ENCODE data around the gene MIPOL1.
"Not testable (repeated sequence)": the region's sequence is repeated elsewhere in the genome, so short reads cannot be mapped to it uniquely, and the experiment has no call there.

The MIPOL1 gene

DNA sequence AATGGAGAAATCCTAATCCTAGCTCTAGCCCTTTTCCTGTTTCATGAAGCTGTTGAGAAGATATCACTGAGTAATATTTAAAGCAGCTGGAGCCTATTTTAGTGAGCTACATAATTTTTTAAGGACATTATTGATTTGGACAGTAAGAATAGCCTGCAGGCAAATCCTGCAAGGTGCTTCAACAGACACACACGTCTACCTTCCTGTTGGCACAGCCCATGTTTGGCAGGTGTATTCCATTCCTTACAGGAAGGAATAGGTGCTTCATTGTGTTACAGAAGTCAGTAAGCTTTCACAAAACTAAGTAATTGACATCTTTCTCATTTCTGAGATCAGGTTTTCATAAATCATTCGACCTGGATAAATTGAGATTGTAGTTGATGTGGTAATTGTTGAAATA is 346.7 kb downstream of the MIPOL1 start:
- no peak for DNase-seq (ENCODE audit: low read depth, low spot score)

DNA sequence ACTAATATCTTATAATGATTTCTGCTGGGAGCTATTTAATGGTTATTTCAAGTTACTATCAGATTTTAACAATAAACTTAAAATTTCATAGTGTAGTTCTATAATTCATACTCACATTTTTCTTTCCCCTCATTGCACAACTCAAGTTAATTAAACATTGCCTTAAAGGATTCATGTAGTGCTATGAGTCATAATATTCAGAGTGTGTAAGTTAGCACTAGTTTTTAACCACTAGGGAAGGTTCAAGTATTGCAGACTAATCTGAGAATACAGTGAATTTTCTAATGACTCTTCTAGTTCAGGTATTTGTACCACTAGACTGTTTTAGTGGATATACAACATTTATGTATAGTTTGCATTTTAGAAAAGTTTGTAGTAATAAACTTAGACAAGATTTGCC is 347.4 kb downstream of the MIPOL1 start:
- no peak for DNase-seq (ENCODE audit: low read depth, low spot score)

DNA sequence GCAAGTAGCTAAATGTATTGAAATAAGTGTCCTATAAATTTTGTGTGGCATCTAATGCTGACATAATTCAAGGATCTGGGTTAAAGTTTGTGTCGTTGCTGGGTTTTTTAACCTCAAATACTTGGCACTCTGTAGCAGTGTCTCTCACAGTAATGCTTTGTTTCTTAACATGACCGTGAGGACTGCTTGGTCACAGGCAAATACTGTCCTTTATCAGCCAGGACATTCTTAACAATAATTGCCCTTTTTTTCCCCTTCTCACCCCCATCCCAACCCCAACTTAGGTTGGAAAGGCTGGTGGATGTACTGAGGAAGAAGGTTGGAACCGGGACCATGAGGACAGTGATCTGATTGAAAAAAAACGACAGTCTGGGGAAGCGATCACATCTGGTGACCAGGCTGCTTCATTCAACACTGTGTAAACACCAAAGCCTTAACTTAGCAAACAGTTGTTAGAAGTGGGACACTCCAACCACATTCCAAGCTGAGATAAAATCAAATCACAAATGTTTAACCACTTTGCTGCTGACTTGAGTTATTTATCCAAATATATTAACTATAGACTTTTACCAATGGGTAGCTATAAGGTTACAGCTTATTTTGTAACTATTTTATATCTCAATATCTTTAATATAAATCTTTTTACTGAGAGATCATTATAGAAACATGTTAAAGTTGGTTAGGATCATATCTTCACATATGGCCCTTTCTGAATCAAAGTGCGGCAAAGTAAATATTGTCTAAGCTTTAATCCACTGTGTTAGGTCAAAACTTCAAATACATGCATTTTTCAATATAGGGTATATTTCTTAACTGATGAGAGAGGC is 349.1 kb downstream of the MIPOL1 start:
- DNase-seq (ENCODE audit: low read depth, low spot score): no peak

DNA sequence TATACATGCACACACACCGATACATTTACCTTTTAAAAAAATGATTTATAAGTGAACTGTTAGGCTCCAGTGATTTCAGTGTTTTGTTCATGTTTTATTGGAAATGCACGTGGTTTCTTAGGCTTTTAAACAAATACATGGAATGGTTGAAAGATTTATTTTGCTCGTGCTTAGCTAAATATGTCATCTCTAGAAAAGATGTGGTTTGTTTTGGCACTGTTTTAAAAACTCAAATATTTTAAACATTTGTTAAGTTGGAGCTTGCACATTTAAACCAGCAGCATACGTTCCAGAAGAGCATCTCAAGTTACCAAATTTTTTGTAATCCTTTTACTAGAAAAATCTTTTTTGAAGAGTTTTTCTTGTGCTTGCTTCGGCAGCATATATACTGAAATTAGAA is 352.8 kb downstream of the MIPOL1 start:
- DNase-seq (ENCODE audit: low read depth, low spot score): no peak

DNA sequence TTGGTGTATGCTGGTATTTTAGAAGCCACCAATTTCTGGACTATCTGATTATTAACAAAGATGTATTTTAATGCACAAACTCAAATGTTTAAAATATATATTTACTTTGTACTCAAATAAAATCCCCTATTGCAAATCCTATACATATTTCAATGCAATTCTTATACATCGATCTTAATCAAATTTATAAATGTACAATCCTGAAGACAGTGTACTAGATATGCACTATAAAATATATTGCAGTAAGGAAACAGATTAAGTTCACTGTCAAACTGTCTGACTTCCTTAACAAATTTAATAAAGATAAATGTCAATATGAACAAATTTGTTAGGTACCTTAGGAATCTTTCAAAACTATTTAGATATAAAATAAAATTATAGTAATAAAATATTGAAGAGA is 353.4 kb downstream of the MIPOL1 start:
- no peak for DNase-seq (ENCODE audit: low read depth, low spot score)

DNA sequence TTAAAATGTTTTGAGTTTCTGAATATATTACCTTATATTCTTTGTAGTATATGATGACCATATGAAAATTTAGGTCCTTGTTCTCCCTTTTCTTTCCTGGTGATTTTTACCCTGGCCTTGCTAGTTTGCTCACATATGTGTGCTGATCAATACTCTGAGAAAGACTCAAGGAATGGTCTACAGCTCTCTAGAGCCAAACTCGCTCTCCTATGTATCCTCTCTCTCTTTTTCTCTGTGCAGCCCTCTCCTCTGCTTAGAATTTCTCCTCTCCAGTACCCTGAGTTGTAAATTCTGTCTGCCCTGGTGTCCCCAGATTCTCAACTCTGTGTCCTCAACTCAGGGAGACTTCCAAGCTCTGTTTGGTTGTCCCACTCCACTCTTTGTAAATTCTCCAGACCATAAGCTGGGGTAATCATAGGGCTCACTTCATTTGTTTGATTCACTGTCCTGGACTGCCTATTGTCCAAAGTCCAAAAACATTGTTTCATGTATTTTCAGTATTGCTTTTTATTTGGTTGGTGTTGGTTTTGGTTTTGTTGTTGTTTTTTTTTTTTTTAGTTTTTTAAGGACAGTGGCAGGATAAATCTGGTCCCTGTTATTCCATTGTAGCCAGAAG is 356.3 kb downstream of the MIPOL1 start:
- no peak for DNase-seq (ENCODE audit: low read depth, low spot score)

DNA sequence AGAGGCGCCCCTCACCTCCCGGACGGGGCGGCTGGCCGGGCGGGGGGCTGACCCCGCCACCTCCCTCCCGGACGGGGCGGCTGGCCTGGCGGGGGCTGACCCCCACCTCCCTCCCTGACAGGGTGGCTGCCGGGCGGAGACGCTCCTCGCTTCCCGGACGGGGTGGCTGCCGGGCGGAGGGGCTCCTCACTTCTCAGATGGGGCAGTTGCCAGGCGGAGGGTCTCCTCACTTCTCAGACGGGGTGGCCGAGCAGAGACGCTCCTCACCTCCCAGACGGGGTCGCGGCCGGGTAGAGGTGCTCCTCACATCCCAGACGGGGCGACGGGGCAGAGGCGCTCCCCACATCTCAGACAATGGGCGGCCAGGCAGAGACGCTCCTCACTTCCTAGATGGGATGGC is 357.9 kb downstream of the MIPOL1 start:
- not testable (repeated sequence) for DNase-seq (ENCODE audit: low read depth, low spot score)

DNA sequence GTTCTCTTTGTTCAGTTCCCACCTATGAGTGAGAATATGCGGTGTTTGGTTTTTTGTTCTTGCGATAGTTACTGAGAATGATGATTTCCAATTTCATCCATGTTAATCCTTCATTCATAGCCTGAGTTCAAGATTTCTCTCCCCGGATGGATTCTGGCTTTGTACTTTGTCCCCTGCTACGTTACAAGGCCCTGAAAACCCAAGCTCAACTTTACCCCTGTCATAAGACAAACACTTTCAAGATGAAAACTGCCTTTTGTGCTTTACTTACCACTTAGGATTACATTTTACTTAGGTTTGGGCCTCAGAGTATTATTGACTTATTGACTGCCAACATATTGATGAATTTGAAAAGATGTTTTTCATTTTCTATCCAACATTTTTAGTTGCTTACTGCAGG is 361.0 kb downstream of the MIPOL1 start:
- DNase-seq (ENCODE audit: low read depth, low spot score): no peak

DNA sequence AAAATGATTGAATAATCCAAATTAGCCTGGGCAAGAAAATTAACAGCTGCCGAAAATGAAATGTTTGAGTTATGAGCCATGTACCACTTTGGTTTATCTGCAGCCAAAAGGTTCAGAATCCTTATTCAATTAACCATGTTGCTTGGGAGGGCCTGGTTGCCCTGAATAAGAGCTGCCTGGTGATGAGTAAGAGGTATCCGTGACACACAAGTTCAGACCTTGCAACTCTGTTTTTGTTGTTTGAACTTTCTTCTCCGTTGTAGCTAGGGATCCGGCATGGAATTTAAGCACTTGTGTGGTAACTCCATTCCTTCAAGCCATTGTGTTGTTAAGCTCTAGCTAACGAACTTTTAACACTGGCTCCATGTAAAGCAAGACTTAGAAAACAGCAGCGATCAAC is 361.6 kb downstream of the MIPOL1 start:
- no peak for DNase-seq (ENCODE audit: low read depth, low spot score)

DNA sequence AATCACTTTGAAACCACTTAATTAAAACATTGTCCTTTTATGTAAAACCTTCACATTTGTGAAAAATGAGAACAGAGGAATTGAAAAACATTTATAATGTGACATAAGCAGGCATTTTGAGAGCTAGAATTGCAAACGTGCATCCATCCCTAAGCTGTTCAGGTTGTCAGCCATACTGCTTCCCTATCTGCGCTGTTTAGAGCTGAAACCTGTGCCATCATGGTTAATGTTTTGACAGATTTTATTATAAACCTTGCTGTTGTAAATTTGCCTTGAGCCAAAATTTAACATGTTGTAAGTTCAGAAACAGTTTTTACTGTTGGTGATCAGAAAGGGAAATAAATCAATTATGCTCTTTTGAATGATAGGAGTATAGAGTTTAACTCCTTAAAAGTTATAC is 365.5 kb downstream of the MIPOL1 start:
- DNase-seq (ENCODE audit: low read depth, low spot score): no peak

DNA sequence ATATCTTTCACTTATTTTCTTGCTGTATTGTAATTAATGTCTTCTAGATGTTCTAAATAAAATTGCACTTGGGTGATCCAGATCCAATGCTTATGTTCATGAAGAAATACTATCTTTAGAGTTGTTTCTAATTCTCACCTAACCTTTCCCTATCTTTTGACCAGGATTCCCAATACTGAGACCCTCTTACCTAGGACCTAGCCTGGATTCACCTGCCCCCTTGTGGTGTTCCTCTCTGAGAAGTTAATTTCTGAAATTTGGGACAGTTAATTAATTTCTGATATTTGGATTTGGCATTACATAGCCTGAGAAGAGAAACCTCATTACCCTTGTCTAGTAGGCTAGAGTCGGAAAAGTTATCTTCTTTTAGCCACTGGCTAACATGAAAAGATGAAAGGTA is 367.8 kb downstream of the MIPOL1 start:
- DNase-seq (ENCODE audit: low read depth, low spot score): no peak

DNA sequence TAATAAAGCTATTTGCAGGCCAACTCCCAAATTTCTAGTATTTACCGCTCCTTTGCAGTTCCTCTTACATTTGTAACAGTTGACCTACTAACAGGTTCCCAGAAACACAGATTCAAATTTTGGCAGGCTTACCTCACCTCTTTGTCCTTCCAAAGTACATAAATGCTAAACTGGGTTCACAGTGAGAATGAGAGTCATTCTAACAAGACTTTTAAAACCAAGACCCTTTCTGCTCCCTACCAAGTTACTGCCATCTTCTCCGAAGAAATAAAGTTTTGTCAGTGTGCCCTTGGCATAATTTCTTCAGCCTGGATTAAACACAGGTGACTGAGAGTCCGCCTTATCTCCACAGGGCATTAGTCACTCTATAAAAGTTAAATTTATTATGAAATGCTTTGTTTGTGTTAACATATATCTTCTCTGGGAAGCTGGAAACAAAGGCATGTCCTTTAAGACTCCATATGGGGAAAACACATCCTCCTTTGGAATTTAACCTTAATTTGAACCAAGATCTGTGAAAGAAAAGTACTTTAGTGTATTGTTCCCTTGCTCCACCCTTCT is 369.2 kb downstream of the MIPOL1 start:
- no peak for DNase-seq (ENCODE audit: low read depth, low spot score)

DNA sequence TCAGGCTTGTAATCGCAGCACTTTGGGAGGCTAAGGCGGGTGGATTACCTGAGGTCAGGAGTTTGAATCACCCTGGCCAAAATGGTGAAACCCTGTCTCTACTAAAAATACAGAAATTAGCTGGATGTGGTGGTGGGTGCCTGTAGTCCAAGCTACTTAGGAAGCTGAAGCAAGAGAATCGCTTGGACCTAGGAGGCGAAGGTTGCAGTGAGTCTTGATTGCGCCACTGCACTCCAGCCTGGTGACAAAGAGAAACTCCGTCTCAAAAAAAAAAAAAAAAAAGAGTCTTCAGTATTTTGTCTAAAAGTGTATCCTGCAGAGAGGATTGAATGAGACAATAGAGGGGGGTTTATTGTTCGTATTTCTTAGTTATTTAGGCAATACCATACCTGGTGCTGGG is 372.0 kb downstream of the MIPOL1 start:
- DNase-seq (ENCODE audit: low read depth, low spot score): no peak

DNA sequence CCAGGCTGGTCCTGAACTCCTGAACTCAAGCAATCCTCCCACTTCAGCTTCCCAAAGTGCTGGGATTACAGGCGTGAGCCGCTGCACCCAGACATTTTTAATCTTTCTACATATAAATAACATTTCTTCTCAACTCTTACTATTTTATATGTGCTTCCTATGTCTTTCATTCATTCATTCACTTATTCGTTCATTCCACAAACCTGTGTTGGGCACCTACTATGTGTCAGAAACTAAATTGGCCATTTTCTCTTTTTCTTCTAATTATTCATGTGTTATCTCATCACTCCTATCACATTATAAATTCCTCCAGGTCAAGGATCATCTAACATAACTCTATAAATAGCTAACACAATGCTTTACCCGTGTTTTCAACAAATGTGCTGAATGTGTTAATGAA is 373.7 kb downstream of the MIPOL1 start:
- no peak for DNase-seq (ENCODE audit: low read depth, low spot score)

DNA sequence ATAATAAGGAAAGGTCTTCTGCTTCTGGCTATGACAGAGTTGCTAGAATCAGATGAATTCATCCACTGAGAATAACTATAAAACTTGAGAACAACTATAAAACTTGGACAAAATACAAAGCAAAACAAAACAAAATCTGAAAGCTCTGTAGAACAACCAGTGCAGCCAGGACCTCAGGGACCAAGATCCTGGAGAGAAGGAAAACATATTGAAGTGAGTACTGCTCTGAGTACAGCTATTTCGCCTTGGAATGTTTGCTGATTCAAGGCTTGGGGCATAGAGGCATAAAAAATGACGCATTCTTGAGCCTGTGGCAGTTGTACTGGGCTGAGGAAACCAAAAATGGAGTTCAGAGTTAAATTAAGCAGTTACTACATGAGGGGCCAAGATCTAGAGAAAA is 375.6 kb downstream of the MIPOL1 start:
- DNase-seq (ENCODE audit: low read depth, low spot score): no peak

DNA sequence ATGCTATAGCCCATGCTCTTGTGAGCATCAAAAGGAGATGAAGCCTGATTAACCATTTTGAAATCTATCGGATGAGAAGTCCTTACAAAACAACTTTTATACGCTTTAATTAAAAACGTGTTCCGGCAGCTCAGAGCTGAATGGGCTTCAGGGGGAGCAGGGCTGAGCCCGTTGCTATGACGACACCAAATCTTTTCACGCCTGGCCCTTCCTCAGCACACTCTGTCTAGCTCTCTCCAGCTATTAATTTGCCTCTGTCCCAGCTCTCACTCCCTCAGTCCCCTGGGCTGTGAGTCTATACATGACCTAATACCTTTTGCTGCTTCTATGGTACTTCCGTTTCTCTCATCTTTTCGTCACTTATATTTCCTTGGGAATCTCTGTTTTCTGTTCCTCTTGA is 381.5 kb downstream of the MIPOL1 start:
- no peak for DNase-seq (ENCODE audit: low read depth, low spot score)

DNA sequence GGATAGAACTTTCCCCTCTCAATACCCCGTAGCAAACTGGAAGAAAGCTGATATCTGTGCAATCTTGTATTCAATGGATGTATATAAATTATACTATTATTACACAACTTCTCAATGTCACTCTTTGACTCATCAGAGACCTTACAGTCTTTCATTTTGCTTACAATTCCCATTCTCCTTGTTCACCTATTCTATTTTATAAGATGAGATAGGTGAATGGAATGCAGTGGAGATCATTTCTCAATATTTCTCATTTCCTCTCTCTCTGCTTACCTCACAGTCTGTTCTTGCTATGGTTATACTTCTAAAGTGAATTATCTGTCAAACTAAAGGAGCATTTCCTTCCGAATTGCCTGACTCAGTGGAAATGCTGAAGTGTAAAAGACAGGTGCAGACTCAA is 382.4 kb downstream of the MIPOL1 start:
- DNase-seq (ENCODE audit: low read depth, low spot score): no peak

DNA sequence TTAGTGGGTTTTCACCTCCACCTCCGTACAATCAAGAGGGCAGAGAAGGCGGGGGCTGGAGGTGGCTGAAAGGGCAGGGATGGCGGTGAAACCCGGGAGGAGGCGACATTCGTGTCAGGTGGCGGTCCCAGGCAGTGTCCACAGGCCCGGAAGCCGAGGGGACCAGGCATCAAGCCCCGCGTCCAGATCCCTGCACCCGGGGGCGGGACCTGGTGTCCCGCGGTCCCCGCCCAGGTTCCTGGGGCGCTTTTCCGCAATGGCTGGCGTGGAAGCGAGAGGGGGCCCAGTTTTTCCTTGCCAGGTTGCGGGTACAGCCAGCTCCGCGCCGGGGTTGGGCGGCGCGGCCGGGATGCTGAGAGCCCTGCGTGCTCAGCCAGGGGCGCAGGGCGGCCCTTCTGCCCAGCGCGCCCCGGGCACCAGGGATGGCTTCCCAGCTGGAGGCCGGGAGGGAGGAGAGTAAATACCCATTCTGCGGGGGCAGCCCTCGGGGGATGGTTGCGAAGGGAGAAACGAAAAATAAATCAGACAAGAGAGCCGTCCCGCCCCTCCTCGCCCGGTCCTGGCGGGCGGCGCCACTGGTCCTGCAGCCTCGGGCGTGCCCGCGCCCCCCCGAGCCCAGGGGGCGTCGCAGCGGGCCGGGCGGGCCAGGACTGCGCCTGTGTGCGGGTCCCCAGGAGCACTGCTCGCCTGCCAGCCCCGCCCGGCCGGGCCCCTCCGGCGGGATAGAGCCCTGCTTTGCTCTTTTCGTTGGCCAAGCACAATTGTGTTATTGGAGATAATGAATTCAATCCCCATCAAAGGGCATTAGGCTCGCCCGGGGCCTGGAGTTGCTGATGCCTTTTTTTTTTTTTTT is 385.8 kb downstream of the MIPOL1 start:
- DNase-seq (ENCODE audit: low read depth, low spot score): no peak

DNA sequence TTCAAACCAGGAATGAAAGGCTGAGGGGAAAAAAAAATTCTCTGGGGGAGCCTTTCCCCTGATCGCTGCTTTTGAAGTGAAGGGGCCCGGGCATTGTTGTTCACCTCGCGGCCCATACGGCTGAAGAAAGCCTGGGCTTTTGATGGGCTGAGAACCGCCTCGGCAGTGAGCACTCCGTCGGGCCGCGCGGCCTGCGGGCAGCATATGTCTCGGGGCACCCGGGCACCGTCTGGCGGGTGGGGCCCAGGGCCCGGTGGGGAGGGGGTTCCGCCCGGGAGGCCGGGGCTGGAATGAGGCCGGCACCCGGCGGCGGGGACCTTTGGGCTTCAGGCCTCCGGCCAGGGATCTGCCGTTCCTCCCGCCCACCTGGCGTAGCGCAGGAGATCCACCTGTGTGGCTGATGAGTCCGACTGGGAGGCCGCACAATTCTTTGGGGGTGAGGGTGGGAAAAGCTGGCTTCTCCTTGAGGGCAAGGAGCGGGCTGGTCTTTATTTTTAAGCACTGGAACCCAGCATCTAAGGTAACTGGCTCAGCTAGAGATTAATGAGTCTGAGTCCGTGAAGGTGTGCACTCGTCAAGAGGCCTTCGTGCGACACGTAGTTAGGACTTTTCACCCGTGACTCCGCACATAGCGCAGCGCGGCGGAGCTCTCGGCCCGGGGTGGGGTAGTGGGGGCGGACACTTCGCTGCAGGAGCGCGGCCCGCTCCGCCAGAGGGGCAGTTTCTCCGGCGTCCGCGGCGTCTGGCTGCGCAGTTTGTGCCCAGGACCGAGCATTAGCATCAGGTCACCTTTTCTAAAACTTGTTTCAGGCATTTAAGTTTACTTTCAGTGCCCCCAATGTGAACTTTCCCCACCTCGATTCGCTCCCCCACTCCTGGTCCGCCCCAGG is 386.7 kb downstream of the MIPOL1 start:
- no peak for DNase-seq (ENCODE audit: low read depth, low spot score)

DNA sequence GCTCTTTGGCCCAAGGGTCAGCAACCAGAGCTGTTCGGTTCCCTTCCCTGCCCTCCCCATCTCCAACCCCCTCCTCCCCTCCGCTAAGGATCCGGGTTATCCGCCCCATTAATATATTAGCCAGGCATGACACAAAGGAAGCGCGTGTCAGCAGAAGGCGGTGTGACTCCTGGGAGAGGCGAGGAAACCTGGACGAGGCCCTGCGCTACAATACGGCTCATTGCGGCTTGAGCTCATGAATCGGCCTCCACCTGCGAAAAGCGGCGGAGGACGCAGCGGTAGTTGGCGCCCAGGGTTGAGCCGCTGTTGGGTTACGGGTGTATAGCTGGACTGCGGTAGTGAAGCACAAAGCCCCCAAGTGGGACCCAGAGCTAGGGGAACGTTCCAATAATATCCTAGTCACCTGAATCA is 387.4 kb downstream of the MIPOL1 start:
- DNase-seq (ENCODE audit: low read depth, low spot score): no peak

Data from iPS DF 19.7 (cell line).